Stimulated activated naive CD8-positive, alpha-beta T cell treated with anti-CD3 and anti-CD28 coated beads, Interleukin-15, Interleukin-2, amounts not matched to agents 100 ng/mL and 50 ng/mL, for 24 hours (primary cell): ENCODE data around the gene FMN2.

Experiments
- H3K27ac Mint-ChIP-seq: one replicate; pipeline ENCODE4 v1.8.0; 2021; ENCODE audit warnings: mild to moderate bottlenecking, mixed read lengths
- H3K27me3 Mint-ChIP-seq: one replicate; pipeline ENCODE4 v1.8.0; 2021; ENCODE audit warnings: mixed read lengths
- H3K36me3 Mint-ChIP-seq: one replicate; pipeline ENCODE4 v1.8.0; 2021; ENCODE audit warnings: low read depth, mixed read lengths
- H3K4me1 Mint-ChIP-seq: one replicate; pipeline ENCODE4 v1.8.0; 2021; ENCODE audit warnings: low read depth, mixed read lengths
- H3K4me3 Mint-ChIP-seq: one replicate; pipeline ENCODE4 v1.8.0; 2021; ENCODE audit warnings: mild to moderate bottlenecking, mixed read lengths
- H3K9me3 Mint-ChIP-seq: one replicate; pipeline ENCODE4 v1.8.0; 2021; ENCODE audit warnings: mixed read lengths

Gene FMN2

DNA sequence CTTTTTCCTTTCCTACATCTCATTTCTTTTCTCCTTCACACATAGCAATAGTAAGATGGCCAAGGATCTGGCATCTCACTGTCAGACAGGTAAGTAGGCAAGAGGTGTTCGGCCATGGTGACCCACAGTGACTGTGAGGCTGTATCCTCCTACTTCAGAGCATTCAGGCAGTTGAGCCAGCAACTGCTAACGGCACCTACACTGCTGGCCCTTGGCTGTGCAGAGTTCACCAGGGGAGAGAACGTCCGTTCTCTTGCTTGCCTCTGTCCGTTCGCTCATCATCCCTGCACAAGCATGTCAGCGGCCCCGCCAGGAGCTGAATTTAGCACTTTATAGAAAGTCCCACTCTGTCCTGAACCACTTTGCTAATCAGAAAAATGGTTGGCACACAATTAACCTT, 406.7 kb downstream of the FMN2 start:
- no peak overlapping the region for H3K27ac Mint-ChIP-seq
- peaks cover 4% of the 10 kb centered on the region for H3K9me3 Mint-ChIP-seq
- no peaks in the 10 kb centered on the region for H3K4me1 Mint-ChIP-seq
- no peak overlapping the region for H3K4me3 Mint-ChIP-seq
- no peaks in the 10 kb centered on the region for H3K27me3 Mint-ChIP-seq
- H3K36me3 Mint-ChIP-seq = no peaks in the 10 kb centered on the region

GRCh38 chr1:240499012-240499411, 407.3 kb downstream of the FMN2 start:
- Mint-ChIP-seq H3K4me1 (no peaks in the 10 kb centered on the region), H3K27me3 (no peaks in the 10 kb centered on the region)

DNA sequence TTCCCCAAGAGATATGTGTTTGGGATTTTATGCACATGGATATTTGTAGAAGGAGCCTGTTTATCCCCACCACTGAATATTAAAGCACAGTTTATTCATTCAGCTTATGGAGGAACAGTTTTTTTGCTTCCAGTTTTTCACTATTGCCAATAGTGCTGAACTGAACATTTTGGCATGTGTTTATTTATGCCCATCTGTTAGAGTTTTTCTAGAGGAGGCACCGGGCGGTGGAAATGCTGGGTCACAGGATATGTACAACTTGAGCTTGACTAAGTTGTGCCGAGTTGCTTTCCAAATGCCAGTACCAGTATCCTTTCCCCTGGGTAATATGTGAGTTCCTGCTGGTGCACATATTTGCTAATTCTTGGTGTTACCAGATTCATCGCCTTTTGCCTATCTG, 409.0 kb downstream of the FMN2 start:
- Mint-ChIP-seq H3K27ac (no peak overlapping the region), H3K9me3 (peaks cover 4% of the 10 kb centered on the region), H3K36me3 (no peaks in the 10 kb centered on the region), H3K27me3 (no peaks in the 10 kb centered on the region), H3K4me3 (no peak overlapping the region), H3K4me1 (no peaks in the 10 kb centered on the region)

More at GRCh38 chr1:240499012-240499411, 407.3 kb downstream of the FMN2 start:
- Mint-ChIP-seq H3K36me3 (no peaks in the 10 kb centered on the region), H3K27ac (no peak overlapping the region), H3K4me3 (no peak overlapping the region), H3K9me3 (peaks cover 4% of the 10 kb centered on the region)

GRCh38 chr1:240501115-240501514, 409.4 kb downstream of the FMN2 start:
- Mint-ChIP-seq H3K27me3 (no peaks in the 10 kb centered on the region), H3K9me3 (peaks cover 4% of the 10 kb centered on the region), H3K36me3 (no peaks in the 10 kb centered on the region), H3K4me3 (no peak overlapping the region), H3K4me1 (no peaks in the 10 kb centered on the region), H3K27ac (no peak overlapping the region)

DNA sequence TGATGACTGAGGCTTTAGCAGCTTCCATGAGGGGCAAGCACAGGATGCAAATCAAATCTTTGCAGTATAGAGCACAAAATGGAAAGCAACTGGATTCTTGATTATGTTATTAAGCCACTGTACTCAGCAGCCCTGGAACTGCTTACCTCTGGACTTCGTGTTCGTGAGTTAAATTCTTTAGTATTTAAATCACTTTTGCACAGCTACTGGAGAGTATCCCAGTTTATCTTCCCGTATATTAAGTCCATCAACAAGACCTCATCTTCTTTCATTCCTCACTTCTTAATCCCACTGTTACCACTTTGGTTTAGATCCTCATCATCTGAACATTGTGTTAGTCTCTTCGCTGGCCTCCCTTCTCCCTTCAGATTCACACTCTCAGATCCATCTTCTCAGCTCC, 411.4 kb downstream of the FMN2 start:
- no peaks in the 10 kb centered on the region for H3K4me1 Mint-ChIP-seq
- no peak overlapping the region for H3K4me3 Mint-ChIP-seq
- no peaks in the 10 kb centered on the region for H3K27me3 Mint-ChIP-seq
- H3K36me3 Mint-ChIP-seq = no peaks in the 10 kb centered on the region
- no peaks in the 10 kb centered on the region for H3K9me3 Mint-ChIP-seq
- H3K27ac Mint-ChIP-seq = no peak overlapping the region

DNA sequence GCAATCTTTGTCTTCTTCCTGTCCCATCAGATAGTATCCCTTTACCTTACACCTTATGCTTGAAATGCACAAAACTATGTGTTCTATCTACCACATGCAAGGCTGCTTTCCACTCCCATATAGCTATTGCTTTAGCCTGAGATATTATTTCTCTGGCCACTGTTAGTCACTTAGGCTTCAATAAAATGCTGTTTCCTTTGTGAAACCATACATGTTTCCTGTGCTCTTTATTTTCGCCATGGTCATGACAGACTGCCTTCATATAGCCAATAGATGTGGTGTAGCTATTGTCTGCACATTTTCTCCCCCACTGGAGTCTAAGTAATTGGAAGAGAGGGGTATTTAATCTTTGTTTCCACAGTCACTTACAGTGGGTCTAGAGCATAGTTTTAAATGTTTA, 411.9 kb downstream of the FMN2 start:
- H3K27me3 Mint-ChIP-seq = no peaks in the 10 kb centered on the region
- no peaks in the 10 kb centered on the region for H3K9me3 Mint-ChIP-seq
- no peak overlapping the region for H3K4me3 Mint-ChIP-seq
- no peaks in the 10 kb centered on the region for H3K36me3 Mint-ChIP-seq
- H3K4me1 Mint-ChIP-seq = no peaks in the 10 kb centered on the region
- H3K27ac Mint-ChIP-seq = no peak overlapping the region

DNA sequence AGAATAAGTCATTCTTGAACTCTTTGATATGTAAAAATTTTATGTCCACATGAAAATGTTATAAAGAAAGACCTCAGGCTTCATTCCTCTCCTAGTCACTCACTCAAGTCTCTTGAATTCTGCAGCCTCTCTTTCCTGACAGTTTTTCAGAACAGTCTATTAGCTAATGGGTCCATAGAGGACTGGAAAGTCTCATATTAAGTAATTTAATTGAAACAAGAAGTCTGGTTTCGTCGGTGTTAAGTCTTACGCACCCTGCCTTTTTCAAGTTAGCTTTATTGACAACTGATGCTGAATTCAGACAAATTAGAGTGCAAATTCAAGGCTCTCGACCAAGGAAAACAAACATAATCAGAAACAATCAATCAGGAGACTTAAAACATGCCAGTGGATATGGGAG, 414.5 kb downstream of the FMN2 start:
- H3K36me3 Mint-ChIP-seq = no peaks in the 10 kb centered on the region
- no peaks in the 10 kb centered on the region for H3K4me1 Mint-ChIP-seq
- peaks cover 4% of the 10 kb centered on the region for H3K9me3 Mint-ChIP-seq
- no peak overlapping the region for H3K4me3 Mint-ChIP-seq
- no peak overlapping the region for H3K27ac Mint-ChIP-seq
- H3K27me3 Mint-ChIP-seq = no peaks in the 10 kb centered on the region

DNA sequence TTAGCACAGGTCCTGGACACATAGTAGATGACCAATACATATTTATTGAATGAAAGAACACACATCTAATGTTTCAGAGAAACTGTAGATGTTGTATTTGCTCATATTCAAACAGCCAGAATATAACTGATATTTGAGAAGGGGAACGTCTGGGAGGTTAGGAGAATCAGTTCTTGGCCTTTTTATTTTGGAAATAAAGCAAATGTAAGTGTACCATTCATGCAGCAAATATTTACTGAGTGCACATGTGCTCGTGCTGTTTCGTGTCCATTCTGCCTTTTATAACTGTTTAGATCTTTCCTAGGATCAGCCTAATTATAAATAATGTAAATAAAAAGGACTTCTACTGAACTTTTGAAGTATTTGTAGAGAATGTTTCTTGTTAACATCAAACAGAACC, 416.5 kb downstream of the FMN2 start:
- peaks cover 9% of the 10 kb centered on the region for H3K9me3 Mint-ChIP-seq
- H3K4me3 Mint-ChIP-seq = no peak overlapping the region
- peaks cover 4% of the 10 kb centered on the region for H3K27me3 Mint-ChIP-seq
- no peaks in the 10 kb centered on the region for H3K4me1 Mint-ChIP-seq
- H3K36me3 Mint-ChIP-seq = no peaks in the 10 kb centered on the region
- H3K27ac Mint-ChIP-seq = no peak overlapping the region

DNA sequence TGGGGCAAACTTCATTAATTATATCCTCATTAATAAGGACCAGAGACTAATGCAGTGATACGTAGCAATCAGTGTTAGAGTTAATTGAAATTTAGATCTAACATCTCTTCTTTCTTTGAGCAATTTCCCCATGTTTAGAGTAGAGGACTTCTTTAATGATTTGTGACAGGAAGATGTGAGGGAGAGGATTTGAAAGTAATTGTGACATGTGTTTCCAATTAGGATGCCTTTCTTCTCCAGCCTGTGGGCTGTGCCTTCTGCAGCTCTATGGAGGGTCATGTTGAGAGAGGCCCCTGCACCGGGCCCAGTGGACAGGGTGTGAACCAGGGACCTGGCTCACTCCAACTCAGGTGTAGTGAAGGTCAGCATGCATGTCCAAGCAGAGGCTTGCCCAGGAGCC, 417.3 kb downstream of the FMN2 start:
- no peaks in the 10 kb centered on the region for H3K36me3 Mint-ChIP-seq
- H3K4me3 Mint-ChIP-seq = no peak overlapping the region
- peaks cover 9% of the 10 kb centered on the region for H3K9me3 Mint-ChIP-seq
- peaks cover 4% of the 10 kb centered on the region for H3K27me3 Mint-ChIP-seq
- no peak overlapping the region for H3K27ac Mint-ChIP-seq
- no peaks in the 10 kb centered on the region for H3K4me1 Mint-ChIP-seq

GRCh38 chr1:240511789-240512188, 420.1 kb downstream of the FMN2 start:
- Mint-ChIP-seq H3K4me3 (no peak overlapping the region), H3K27me3 (peaks cover 4% of the 10 kb centered on the region), H3K9me3 (peaks cover 9% of the 10 kb centered on the region), H3K36me3 (no peaks in the 10 kb centered on the region), H3K4me1 (no peaks in the 10 kb centered on the region), H3K27ac (no peak overlapping the region)

GRCh38 chr1:240515505-240515904, 423.8 kb downstream of the FMN2 start:
- H3K27me3 Mint-ChIP-seq = peaks cover 8% of the 10 kb centered on the region
- no peaks in the 10 kb centered on the region for H3K4me1 Mint-ChIP-seq
- no peak overlapping the region for H3K27ac Mint-ChIP-seq
- H3K36me3 Mint-ChIP-seq = no peaks in the 10 kb centered on the region
- peaks cover 5% of the 10 kb centered on the region for H3K9me3 Mint-ChIP-seq
- no peak overlapping the region for H3K4me3 Mint-ChIP-seq

DNA sequence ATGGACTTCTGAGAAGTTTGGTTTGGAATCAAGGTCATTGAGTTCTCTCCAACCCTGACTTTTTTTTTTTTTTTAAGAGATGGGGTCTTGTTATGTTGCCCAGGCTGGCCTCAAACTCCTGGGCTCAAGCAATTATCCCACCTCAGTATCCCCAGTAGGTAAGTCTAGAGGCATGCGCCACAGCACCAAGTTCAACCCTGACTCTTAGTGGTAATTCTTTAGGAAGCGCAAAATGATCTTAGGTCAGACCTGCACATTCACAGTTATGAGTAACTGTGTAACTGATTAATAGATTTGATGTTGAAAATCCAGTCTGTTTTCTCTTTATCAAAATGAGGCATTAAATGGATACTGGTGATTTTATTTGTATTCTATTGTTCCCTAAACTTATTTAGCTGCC, 424.4 kb downstream of the FMN2 start:
- no peaks in the 10 kb centered on the region for H3K36me3 Mint-ChIP-seq
- no peak overlapping the region for H3K27ac Mint-ChIP-seq
- no peaks in the 10 kb centered on the region for H3K4me1 Mint-ChIP-seq
- H3K9me3 Mint-ChIP-seq = peaks cover 5% of the 10 kb centered on the region
- peaks cover 8% of the 10 kb centered on the region for H3K27me3 Mint-ChIP-seq
- H3K4me3 Mint-ChIP-seq = no peak overlapping the region

- H3K36me3 Mint-ChIP-seq = no peaks in the 10 kb centered on the region
- peaks cover 3% of the 10 kb centered on the region for H3K9me3 Mint-ChIP-seq
- H3K27ac Mint-ChIP-seq = no peak overlapping the region
- H3K27me3 Mint-ChIP-seq = peaks cover 6% of the 10 kb centered on the region
- no peak overlapping the region for H3K4me3 Mint-ChIP-seq
- H3K4me1 Mint-ChIP-seq = no peaks in the 10 kb centered on the region
Observed at GRCh38 chr1:240517891-240518290, 426.2 kb downstream of the FMN2 start.

DNA sequence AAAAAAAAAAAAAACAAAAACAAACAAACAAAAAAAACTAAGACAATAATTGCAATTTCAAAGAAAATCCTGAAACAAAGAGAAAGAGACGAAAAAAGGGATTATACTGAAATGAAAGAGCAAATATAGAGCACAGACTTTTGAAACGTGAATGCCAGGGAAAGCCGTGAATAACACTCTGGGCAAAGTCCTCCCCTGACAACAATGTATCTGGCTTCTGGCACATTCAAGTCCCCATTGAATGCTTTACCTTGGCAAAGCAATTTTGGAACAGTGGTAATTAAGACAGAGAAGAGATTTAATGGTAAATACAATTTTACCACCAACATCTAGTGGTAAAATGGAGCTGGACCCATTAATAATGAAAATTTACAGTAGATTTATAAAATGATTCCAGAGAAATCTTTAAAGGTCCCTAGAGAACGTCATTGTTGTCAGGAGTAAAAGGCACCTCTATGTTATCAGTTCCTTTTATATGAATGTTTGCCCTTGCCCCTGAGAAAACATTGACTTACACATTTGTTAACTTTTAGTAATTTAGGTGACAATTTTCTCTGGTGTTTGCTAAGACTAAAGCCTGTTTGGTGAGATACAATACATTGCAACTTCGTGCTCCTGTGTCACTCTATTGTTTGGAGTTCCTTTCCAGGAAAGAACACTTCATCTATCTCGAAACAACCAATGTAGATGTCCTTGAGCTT, 430.6 kb downstream of the FMN2 start:
- Mint-ChIP-seq H3K9me3 (no peaks in the 10 kb centered on the region), H3K4me3 (no peak overlapping the region), H3K27me3 (peaks cover 4% of the 10 kb centered on the region), H3K4me1 (no peaks in the 10 kb centered on the region), H3K36me3 (no peaks in the 10 kb centered on the region), H3K27ac (no peak overlapping the region)

DNA sequence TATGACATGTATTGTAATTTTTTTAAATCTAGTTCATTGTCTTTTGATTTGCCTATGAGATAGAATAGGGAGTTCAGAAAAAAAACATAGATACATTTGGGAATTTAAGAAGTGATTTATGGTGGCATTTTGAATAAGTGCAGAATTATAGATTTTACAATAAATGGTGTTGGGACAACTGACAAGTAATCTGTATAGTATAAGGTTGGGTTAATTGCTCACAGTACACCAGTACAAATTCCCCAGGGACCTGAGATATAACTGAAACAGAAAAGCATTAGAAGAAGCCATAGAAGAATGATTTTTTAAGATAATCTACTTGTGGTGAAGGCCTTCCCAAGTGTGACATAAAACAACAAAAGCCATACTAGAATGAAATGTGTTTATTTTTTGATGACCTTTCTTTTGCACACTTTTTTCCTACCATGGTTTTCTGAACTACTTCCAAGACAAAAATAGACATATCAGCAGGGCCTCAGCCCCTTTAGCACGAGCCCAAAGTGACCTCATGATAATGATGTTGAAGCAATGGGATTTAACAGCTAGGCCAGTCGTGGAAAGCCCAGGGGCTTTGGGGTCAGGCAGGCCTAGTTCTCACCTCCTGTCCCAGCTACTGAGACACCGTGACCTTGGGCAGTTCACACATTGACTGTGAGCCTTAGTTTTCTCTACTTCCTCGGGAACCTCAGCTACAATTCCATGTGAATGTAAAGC, 432.8 kb downstream of the FMN2 start:
- Mint-ChIP-seq H3K9me3 (no peaks in the 10 kb centered on the region), H3K27ac (no peak overlapping the region), H3K27me3 (no peaks in the 10 kb centered on the region), H3K36me3 (no peaks in the 10 kb centered on the region), H3K4me1 (no peaks in the 10 kb centered on the region), H3K4me3 (no peak overlapping the region)
